NOMO-1 treated with dmso at 0.1 percent for 144 hours (cell line): ENCODE results near the gene EXOC3L1.
A peak's percentile ranks its signal among the peaks of the same experiment; 100 is the strongest.

ENCODE experiments used
- DNase-seq: peaks from one replicate; lab custom pipeline; 2025; ENCODE audit not compliant: unreplicated experiment; lab: John Stamatoyannopoulos, UW

The EXOC3L1 gene

DNA sequence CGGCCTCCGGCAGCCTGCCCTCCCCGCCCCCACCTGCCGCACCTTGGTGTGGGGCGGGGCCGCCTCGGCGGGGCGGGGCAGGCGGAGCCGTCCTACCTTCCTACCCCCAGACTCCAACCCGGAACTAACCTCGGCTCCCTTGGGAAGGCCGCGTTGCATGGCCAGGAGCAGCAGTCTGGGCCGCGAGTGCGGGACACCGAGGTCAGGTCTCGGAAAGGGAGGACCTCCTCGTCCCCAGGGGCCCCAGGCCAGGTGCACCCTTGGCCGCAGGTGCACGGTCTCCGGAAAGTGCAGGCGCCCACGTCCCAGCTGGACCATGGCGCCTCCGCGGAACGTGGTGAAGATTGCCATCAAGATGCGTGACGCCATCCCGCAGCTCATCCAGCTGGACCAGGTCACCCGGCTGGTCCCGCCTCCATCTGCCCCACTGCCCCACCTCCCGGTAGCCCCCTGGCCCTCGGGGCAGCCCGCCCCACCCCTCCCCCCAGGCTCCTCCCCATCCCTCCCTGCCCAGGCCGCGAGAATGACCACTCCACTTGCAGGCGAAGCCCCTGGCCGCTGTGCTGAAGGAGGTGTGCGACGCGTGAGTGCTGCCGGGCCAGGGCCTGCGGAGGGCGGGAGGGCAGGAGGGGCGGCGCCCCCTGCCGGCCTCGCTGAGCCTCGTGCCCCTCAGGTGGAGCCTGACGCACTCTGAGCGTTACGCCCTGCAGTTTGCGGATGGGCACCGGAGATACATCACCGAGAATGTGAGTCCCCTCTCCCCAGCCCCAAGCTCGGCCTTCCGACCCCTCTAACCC is 9.3 kb upstream of the EXOC3L1 start, which contains the start of gene ELMO3:
Gene ELMO3, plus strand, starts transcription at position 121 of the 797 bp plus-strand sequence. Its CDS starts 196 bp downstream, at position 317.
- no peak for DNase-seq

DNA sequence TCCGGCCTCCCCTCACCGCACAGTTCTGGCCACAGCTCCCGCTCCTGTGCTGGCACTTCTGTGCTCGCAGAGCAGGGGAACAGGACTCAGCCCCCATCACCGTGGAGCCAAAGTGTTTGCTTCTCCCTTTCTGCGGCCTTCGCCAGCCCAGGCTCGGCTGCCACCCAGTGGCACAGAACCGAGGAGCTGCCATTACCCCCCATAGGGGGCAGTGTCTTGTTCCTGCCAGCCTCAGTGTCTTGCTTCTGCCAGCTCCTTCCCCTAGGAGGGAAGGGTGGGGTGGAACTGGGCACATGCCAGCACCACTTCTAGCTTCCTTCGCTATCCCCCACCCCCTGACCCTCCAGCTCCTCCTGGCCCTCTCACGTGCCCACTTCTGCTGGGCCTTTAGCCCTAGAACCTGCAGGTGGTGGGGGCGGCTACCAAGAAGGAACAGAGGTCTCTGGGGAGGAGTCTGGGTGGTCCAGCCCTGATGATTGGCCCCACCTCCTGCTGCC is 8.3 kb upstream of the EXOC3L1 start:
- DNase-seq, result no peak

DNA sequence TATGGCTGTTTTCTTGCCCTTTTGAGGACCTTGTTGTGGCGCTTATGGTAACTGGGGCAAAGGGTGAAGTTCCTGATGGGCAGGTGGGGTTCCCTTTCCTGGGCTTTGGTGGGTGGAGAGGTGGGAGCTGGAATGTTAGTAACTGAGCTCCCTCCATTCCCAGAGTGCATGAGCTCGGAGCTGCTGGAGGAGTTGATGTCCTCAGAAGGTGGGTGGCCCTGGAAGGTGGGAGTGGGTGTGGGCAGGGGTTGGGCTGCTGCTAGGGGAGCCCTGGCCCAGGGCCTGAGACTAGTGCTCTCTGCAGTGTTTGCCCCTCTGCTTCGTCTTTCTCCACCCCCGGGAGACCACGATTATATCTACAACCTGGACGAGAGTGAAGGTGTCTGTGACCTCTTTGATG is 7.8 kb upstream of the EXOC3L1 start:
- no peak for DNase-seq

DNA sequence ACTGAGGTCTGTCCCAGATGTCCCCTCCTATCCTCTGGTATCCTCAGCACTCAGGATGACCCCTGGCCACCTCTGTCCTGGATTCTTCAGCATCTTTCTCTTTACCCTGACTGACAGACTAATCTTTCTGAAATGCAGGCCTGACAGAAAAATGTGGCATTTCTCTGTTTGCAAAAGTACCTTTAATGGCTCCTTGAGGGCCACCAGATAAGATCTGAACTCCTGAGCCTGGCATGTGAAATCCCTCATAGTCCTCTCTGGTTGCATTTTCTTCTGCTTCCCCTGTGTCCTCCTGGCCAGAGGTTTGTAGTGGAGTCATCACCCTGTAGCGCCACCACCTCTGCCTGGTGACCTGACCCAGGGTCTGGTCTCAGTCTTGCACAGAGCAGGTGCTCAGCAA is 6.9 kb upstream of the EXOC3L1 start:
- no peak for DNase-seq

DNA sequence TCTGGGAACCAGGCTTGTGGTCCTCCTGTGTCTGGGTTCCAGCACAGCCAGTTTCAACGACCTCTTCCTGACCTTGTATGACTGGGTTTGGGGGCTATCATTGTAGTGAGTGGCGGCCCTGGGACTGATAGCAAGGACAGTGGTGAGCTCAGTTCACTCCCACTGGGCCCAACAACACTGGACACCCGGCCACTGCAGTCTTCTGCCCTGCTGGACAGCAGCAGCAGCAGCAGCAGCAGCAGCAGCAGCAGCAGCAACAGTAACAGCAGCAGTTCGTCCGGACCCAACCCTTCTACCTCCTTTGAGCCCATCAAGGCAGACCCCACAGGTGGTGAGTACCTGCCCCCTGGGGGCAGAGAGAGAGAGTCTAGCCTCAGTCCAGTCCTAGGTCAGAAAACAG is 5.7 kb upstream of the EXOC3L1 start:
- DNase-seq, result no peak

DNA sequence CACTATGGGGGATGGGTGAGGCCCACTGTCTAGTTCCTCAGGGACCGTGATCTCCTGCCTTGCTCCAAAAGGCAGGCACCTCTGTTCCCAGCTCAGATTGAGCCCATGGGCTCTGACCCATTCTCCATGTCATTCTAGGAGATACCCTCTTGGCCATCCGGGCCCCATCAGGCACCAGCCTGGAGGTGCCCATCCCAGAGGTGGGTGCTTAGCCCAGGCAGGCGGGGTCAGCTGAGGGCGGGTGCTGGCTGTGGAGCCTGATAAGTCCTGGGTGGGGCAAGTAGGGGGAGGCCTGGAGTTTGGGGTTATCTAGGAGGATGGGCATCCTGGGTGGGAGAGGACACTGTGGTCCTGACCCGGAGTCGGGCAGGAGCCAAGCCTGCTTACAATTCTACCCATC is 4.3 kb upstream of the EXOC3L1 start:
- no peak for DNase-seq

DNA sequence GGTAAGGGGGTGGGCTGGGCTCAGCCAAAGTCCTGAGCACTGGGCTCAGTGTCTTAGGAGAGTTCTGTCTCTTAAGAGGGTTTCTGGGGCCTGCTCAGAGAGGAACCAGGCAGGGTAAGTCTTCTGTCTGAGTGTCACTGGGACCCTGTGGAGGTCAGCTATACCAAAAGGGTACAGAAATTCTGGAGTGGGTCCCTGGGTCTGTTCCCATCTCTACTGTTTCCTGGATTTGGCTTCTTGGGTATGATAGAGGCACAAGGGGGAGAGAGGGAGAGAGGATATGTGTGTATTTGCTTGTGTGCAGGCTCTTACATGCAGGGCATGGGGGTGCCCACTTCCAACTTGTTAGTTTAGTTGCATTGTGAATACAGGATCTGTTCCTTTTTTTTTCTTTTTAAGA is 3.6 kb upstream of the EXOC3L1 start:
- no peak for DNase-seq

DNA sequence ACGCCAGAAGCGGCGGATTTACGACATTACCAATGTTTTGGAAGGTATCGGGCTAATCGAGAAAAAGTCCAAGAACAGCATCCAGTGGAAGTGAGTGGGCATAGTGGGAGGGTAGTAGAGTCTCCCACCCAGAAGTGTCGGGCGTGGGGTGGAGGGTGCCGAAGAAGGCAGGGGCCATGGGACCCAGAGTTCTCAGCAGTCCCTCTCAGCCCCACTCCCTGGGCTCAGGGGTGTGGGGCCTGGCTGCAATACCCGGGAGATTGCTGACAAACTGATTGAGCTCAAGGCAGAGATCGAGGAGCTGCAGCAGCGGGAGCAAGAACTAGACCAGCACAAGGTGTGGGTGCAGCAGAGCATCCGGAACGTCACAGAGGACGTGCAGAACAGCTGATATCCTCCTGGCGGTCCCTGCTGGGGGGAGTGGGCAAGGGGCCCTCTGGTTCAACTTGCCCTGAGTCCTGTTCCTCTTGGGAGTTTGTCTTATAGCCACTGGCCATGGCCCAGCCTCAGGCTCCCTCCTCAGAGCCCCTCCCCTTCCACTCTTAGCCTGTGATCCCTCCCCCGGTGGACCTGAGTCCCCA is 2.9 kb upstream of the EXOC3L1 start:
- no peak for DNase-seq

DNA sequence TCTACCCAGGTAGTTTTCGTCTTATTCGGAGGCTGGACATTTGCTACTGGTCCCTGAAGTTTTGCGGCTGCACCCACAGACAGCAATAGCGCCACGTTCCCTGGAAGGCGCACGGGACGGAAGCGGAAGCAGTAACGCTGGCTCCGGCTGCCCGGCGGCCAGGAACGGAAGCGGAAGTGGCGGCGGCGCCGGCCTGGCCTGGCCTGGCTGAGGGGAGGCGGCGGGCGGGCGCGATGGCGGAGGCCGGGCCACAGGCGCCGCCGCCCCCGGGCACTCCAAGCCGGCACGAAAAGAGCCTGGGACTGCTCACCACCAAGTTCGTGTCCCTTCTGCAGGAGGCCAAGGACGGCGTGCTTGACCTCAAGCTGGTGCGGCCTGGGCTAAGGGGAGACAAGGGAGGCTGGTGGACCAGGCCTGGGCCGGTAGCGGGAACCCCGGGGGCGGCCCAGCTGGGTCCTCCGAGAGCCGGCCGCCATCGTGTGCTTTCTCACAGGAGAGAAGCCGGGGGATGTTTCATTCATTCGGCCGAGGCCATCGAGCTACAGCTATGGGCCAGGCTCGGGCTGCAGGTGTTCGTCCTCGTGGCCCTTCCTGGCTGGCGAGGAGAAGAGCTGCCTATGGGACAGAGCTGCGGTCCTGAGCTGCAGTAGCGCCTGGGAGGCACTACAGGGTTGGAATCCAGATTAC is 2.2 kb upstream of the EXOC3L1 start, which contains the start of gene E2F4:
Gene E2F4, plus strand, starts transcription at position 161 of the 687 bp plus-strand sequence. Its CDS starts 73 bp downstream, at position 234.
- DNase-seq, result peak; percentile 93

DNA sequence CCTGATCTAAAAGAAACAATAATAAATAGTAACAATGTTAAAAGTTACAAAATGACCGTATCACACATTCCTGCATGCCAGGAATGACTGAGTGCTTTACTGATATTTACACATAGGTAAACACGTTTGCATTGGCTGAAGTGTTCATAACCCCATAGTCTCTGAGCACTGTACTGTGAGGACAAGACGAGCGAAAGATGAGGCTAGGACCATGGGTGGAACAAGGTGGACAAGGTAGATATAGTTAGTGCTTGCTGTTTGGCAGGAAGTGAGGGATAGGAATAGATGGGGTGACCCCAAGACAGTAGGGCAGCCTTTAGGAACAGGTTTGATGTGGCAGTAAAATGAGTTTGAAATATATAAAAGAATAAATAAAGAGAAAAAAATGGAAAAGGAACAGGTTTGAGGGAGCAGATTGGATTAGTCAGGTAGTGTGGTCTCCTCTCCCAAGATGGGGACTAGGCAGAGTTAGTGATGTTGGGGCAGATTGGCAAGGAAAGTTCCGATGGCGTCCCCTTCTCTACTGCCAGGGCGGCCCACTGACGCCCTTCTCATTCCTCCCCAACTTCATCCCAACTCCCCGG is 1.6 kb upstream of the EXOC3L1 start:
- DNase-seq, result no peak

DNA sequence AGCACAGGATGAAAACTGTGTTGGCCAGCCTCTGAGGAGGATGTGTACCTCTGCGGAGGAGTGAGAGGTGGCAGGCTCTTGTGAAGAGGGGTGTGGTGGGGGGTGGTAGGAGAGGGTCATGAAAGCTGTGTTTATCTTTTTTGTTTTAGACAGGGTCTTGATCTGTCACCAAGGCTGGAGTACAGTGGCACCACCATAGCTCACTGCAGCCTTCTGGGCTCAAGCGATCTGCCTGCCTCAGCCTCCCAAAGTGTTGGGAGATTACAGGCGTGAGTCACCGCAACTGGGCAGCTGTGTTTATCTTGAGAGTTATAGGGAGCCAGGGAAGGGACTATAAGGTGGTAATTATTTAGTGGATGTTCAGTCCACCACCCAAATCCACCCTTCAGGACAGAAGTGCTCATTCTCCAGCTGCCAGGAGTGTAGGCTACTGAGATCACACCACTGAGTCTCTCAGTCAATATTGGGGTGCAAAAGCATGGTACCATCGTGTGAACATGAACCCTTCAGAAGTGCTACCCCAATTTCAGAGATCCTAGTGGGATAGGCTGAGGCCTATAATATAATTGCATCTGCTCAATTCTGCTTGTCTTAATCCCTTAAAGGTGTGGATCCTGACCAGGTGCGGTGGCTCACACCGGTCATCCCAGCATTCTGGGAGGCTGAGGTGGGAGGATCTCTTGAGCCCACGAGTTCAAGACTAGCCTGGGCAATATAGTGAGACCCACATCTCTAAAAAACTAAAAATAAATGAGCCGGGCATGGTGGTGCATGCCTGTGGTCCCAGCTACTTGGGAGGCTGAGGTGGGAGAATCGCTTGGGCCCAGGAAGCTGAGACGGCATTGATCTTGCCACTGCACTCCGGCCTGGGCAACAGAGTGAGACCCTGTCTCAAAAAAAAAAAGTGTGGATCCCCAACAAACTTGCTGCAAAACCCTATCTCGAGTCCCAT is 788 bp upstream of the EXOC3L1 start:
- no peak for DNase-seq

DNA sequence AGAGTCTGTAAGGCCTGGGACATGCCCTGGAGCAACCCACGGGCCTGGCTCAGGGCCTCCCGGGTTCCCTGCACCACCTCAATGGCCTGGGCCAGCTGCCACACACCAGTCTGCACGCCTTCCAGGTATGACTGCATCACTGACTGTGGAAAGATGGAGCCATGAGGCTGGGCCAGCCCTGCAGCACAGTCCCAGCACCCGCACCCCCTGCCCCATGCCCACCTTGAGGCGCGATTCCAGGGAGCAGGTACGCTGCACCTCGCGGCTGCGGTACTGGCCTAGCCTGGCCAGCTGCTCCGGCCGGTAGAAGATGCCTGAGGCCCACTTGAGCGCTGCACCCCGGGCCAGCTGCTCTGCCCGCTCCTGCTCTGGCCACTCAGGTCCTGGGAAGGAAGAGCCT is 1.1 kb downstream of the EXOC3L1 start:
- DNase-seq, result no peak

DNA sequence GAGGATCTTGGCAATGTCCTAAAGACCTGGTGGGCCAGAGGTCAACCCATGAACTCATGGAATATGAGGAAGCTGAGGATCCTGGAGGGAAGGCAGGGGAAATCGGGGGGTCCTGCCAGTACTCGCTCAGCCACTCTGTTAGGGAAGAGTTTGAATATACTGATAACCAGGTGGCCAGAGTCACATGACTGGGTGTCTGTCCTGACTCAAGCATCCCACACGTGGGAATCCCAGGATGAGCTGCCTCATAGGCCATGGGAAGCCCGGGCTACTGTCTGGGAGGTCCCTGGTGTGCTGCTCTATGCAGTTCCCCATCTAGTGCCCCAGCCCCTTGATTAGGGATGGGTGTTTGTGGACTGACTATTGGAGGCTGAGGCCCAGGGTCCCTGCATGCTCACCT is 1.6 kb downstream of the EXOC3L1 start:
- no peak for DNase-seq

DNA sequence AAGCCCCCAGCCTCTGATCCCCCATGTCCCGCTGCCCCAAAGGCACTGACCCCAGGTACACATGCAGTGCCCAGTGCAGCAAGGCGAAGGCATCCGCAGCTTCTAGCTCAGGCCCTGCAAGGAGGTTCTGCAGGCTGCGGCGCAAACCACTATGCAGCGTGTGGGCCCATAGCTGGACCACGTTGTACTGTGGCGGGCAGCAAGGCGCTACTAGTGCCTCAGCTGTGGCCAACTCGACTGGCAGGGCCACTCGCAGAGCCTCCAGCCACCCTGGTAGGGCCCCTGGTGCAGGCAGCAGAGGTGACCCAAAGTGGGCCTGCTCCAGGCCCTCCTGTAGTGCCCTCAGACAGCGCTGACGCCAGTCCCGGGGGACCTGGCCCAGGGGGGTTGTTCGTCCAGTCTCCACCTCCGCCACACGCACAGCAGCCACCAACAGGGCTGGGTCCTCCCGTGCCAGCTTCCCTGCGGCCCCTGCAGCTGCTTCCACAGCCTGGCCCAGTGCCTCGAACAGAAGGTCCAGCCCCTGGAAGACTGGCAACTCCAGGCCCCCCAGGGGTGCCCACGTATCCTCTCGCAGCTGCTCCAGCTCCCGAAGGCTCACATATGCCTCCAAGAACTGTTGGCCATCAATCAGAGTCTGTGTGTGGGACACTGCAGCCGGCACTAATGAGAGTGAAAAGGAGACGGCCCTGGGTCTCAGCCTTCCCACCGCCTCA is 2.6 kb downstream of the EXOC3L1 start:
- no peak for DNase-seq

DNA sequence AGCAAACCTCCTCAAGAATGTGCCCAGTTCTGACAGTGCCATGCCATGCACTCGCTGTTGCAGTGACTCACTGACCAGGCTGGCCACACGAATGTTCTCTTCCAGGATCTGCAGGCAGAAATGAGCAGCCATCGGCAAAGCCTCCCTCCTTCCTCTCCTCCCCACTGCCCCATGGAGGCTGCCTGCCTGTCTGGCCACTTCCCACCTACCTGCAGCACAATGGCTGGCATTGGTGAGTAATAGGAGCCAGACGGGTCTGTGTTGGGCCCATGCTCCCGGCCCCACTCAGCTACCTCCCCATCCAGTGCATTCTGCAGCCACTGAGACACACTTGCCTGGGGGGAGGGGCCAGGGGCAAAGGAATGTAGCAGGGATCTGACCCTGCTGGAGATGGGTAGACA is 3.4 kb downstream of the EXOC3L1 start:
- no peak for DNase-seq

DNA sequence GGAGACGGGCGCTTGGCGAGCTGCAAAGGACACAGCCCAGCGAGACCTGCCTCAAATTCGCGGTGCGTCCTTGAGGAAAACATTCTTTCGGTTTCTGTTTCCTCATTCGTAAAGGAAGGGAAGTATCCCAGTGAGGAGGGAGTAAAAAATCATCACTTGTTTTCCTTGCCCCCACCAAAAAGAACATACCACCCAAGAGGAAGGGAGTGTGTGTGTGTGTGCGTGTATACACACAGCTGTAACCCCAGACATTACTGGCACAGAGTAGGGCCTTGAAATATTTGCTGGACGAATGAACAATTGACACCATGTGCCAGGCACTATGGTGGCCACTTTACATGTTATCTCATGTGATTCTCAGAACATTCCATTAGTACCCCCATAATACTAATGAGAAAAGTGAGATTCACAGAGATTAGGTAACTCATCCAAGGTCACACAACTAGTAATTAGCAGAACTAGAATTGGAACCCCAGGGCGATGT is 4.2 kb downstream of the EXOC3L1 start:
- no peak for DNase-seq

DNA sequence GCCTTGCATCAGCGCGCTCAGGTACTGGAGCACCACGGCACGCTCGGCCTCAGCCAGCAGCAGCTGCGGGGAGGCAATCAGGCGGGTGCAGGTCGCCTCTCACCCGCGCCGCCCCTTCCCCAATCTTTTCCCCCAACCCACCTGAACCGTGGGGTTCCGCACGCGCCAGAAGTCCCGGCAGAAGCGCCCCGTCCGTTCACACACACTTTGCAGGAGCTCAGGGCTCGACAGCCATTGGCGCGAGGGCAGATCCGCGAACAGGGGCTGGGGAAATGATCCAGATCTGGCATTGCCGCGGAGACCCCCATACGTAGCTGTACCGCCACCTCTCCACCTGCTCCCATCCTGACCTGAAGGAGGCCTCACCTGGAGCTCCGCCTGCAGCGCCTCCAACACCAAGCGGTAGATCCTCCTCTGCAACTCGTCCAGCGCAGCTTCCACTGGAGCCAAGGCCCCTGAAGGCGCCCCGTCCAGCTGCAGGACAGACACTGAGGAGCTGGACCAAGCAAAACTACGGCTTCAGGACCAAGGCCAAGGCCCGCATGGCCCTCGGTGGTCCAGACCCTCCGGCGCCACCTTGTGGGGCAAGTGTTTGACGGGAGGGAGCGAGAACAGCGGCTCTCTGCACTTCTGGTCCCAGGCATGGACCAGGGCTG is 4.8 kb downstream of the EXOC3L1 start:
- peak; percentile 73 for DNase-seq

DNA sequence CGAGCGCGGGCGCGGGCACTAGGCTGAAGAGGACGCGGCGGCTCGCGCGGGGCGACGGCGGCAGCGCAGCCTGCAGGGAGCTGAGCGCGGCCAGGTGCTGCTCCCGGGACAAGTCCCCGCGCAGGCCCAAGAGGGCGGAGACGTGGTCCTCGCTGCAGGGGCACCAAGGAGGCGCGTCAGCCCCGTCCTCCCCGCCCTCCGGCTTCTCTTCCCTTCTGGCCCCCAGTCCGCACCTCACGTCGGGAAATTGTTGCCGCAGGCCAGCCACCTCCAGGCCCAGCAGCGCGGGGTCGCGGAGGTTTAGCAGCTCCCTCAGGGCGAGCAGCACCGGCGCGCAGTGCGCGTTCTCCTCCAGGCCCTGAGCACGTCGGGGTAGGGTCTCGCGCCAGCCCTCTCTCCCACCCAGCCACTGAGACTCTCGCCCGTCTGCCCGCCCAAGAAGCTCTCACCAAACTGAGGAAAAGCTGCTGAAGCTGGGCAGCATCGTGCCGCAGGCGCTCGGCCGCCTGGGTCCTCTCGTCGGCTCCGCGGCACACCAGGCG is 5.4 kb downstream of the EXOC3L1 start:
- DNase-seq, result no peak
